H1 (cell line): ENCODE results near the gene AMN1. TPM values are rescaled to one million over a fixed set of nuclear protein-coding genes. Genes with fewer than 3 reads are reported as not detected.

ENCODE experiments used
- CTCF ChIA-PET: fragments of 300-600 bp; sonication (Branson Sonifier 250); formaldehyde crosslinking; loops from one replicate; lab custom pipeline; 2021; ENCODE audit not compliant: partially characterized antibody; lab: Charles Lee
- POLR2A ChIA-PET: fragments of 300-600 bp; sonication (Branson Sonifier 250); formaldehyde crosslinking; loops from one replicate; lab custom pipeline; 2021; ENCODE audit warnings: inconsistent platforms; ENCODE audit not compliant: partially characterized antibody; lab: Charles Lee
- DNase-seq, 2 experiments: peaks; one replicate each; pipeline versions ENCODE4 v3.0.0 to v3.0.0-alpha.2; 2010 to 2022; ENCODE audit warnings: low spot score in 2 of 2, low read depth in 1 of 2, mixed read lengths in 1 of 2
- FAIRE-seq: peaks from 2 replicates; lab custom pipeline; 2011; peaks lifted over from hg19 to GRCh38; lab: Jason Lieb, UNC
- H2AFZ ChIP-seq: 2 replicates; pipeline ENCODE4 v1.8.1; 2012; ENCODE audit warnings: low read length, inconsistent platforms
- H2AK5ac ChIP-seq: 2 replicates; pipeline ENCODE4 v1.6.1; 2013; ENCODE audit warnings: low read depth, low read length
- H2BK120ac ChIP-seq: replicated peaks from 2 replicates; pipeline ENCODE3; 2013; ENCODE audit warnings: low read depth, low read length, inconsistent platforms
- H2BK12ac ChIP-seq: 2 replicates; pipeline ENCODE4 v1.6.1; 2013; ENCODE audit warnings: low read depth, low read length
- H2BK15ac ChIP-seq: 2 replicates; pipeline ENCODE4 v1.6.1; 2013; ENCODE audit warnings: low read length
- H2BK20ac ChIP-seq: 2 replicates; pipeline ENCODE4 v1.6.1; 2013; ENCODE audit warnings: low read length
- H2BK5ac ChIP-seq: 2 replicates; pipeline ENCODE4 v1.6.1; 2013; ENCODE audit warnings: low read depth, low read length
- H3K14ac ChIP-seq: 2 replicates; pipeline ENCODE4 v1.6.1; 2013; ENCODE audit warnings: inconsistent platforms; ENCODE audit not compliant: insufficient read length
- H3K18ac ChIP-seq: 2 replicates; pipeline ENCODE4 v1.6.1; 2013; ENCODE audit warnings: low read length; ENCODE audit errors: extremely low read depth
- H3K23ac ChIP-seq: 2 replicates; pipeline ENCODE4 v1.6.1; 2013; ENCODE audit warnings: inconsistent platforms; ENCODE audit not compliant: insufficient read length
- H3K23me2 ChIP-seq: 2 replicates; pipeline ENCODE4 v1.6.1; 2013; ENCODE audit warnings: low read depth, low read length
- H3K27ac ChIP-seq: 2 replicates; pipeline ENCODE4 v1.6.1; 2011; ENCODE audit warnings: low read depth, low read length, inconsistent platforms
- H3K27me3 ChIP-seq, 4 experiments: replicated peaks in 1 of 4; 1 replicate in 1 of 4; 2 replicates in 3 of 4; pipeline versions ENCODE4 v1.6.1 to v1.8.1; 2011 to 2013; ENCODE audit warnings: low read length in 3 of 4, mild to moderate bottlenecking in 3 of 4, inconsistent platforms in 2 of 4, mixed read lengths in 2 of 4, moderate library complexity in 1 of 4; ENCODE audit not compliant: control insufficient read depth in 3 of 4, insufficient read depth in 3 of 4; ENCODE audit errors: extremely low read depth in 1 of 4
- H3K36me3 ChIP-seq, 4 experiments: 2 replicates each; pipeline versions ENCODE4 v1.6.1 to v1.8.1; 2011 to 2013; ENCODE audit warnings: mild to moderate bottlenecking in 4 of 4, low read length in 3 of 4, moderate library complexity in 2 of 4, control low read depth in 1 of 4, inconsistent platforms in 1 of 4; ENCODE audit not compliant: insufficient read depth in 4 of 4, control insufficient read depth in 2 of 4
- H3K4ac ChIP-seq: replicated peaks from 2 replicates; pipeline ENCODE3; 2013; ENCODE audit warnings: low read length, low read depth, mixed read lengths, inconsistent platforms; ENCODE audit not compliant: insufficient read length
- H3K4me1 ChIP-seq, 4 experiments: replicated peaks in 1 of 4; 1 replicate in 1 of 4; 2 replicates in 3 of 4; pipeline versions ENCODE4 v1.6.1 to v1.8.1; 2011 to 2013; ENCODE audit warnings: low read length in 3 of 4, inconsistent platforms in 2 of 4, mixed read lengths in 1 of 4; ENCODE audit not compliant: insufficient read depth in 4 of 4, control insufficient read depth in 3 of 4
- H3K4me2 ChIP-seq, 2 experiments: 2 replicates each; pipeline versions ENCODE4 v1.6.1 to v1.8.1; 2011 to 2013; ENCODE audit warnings: low read depth in 2 of 2, low read length in 2 of 2, control low read depth in 1 of 2, inconsistent platforms in 1 of 2, mild to moderate bottlenecking in 1 of 2; ENCODE audit not compliant: insufficient read depth in 1 of 2
- H3K4me3 ChIP-seq, 4 experiments: fragments of 200-600, 300-600 bp in 1 of 4; sonication (generic), shearing (Covaris generic), sonication (Bioruptor Twin) in 1 of 4; 2 replicates each; pipeline versions ENCODE4 v1.5.1 to v1.8.1; 2011 to 2016; ENCODE audit warnings: low read length in 4 of 4, low read depth in 3 of 4, control low read depth in 2 of 4, inconsistent platforms in 2 of 4, mild to moderate bottlenecking in 2 of 4, mixed read lengths in 1 of 4, moderate library complexity in 1 of 4; ENCODE audit not compliant: insufficient read depth in 2 of 4; ENCODE audit errors: extremely low read depth in 1 of 4
- H3K56ac ChIP-seq: replicated peaks from 2 replicates; pipeline ENCODE3; 2013; ENCODE audit warnings: low read depth, mild to moderate bottlenecking, mixed read lengths, low read length, inconsistent platforms; ENCODE audit not compliant: insufficient read length
- H3K79me1 ChIP-seq: 2 replicates; pipeline ENCODE4 v1.6.1; 2013; ENCODE audit warnings: low read depth, low read length, control low read depth
- H3K79me2 ChIP-seq, 2 experiments: 2 replicates each; pipeline versions ENCODE4 v1.6.1 to v1.8.1; 2012 to 2013; ENCODE audit warnings: low read length in 2 of 2, mild to moderate bottlenecking in 2 of 2, inconsistent platforms in 1 of 2; ENCODE audit not compliant: insufficient read depth in 2 of 2, control insufficient read depth in 1 of 2
- H3K9ac ChIP-seq, 4 experiments: replicated peaks in 1 of 4; 1 replicate in 1 of 4; 2 replicates in 3 of 4; pipeline versions ENCODE4 v1.6.1 to v1.8.1; 2011 to 2013; ENCODE audit warnings: low read depth in 3 of 4, low read length in 3 of 4, control low read depth in 2 of 4, mild to moderate bottlenecking in 2 of 4, moderate library complexity in 2 of 4, inconsistent platforms in 1 of 4; ENCODE audit errors: extremely low read depth in 1 of 4
- H3K9me3 ChIP-seq, 2 experiments: 2 replicates each; pipeline versions ENCODE4 v1.6.1 to v1.8.1; 2012 to 2013; ENCODE audit warnings: mild to moderate bottlenecking in 2 of 2, moderate library complexity in 2 of 2, control low read depth in 1 of 2, inconsistent platforms in 1 of 2, low read depth in 1 of 2, low read length in 1 of 2, mixed read lengths in 1 of 2; ENCODE audit not compliant: insufficient read depth in 2 of 2
- H4K20me1 ChIP-seq, 2 experiments: replicated peaks in 1 of 2; 2 replicates each; pipeline versions ENCODE3 to v1.8.1; 2011 to 2013; ENCODE audit warnings: inconsistent platforms in 2 of 2, low read length in 2 of 2, mild to moderate bottlenecking in 1 of 2; ENCODE audit not compliant: insufficient read depth in 2 of 2, control insufficient read depth in 1 of 2
- H4K5ac ChIP-seq: 2 replicates; pipeline ENCODE4 v1.6.1; 2013; ENCODE audit warnings: low read length, low read depth, mixed read lengths, inconsistent platforms; ENCODE audit not compliant: insufficient read length
- H4K8ac ChIP-seq: 2 replicates; pipeline ENCODE4 v1.8.0; 2013; ENCODE audit warnings: mild to moderate bottlenecking, moderate library complexity, low read length, inconsistent platforms; ENCODE audit not compliant: insufficient read depth; ENCODE audit errors: extremely low read depth
- H4K91ac ChIP-seq: replicated peaks from 2 replicates; pipeline ENCODE3; 2013; ENCODE audit warnings: low read length, mixed read lengths, inconsistent platforms; ENCODE audit not compliant: insufficient read length
- BACH1 ChIP-seq: IDR thresholded peaks from 2 replicates; pipeline ENCODE4 v1.6.1; 2012; ENCODE audit warnings: low read length, improper control_type of control experiment
- CHD2 ChIP-seq: IDR thresholded peaks from 2 replicates; pipeline ENCODE4 v1.6.1; 2012; ENCODE audit warnings: low read length, improper control_type of control experiment
- FOSL1 ChIP-seq: IDR thresholded peaks from 2 replicates; pipeline ENCODE4 v1.6.1; 2011; ENCODE audit warnings: mild to moderate bottlenecking, low read depth, low read length, moderate library complexity; ENCODE audit not compliant: insufficient read depth
- JUND ChIP-seq: IDR thresholded peaks from 2 replicates; pipeline ENCODE4 v1.6.1; 2011; ENCODE audit warnings: mild to moderate bottlenecking, improper control_type of control experiment, low read length
- POU5F1 ChIP-seq: IDR thresholded peaks from 2 replicates; pipeline ENCODE4 v1.6.1; 2011; ENCODE audit warnings: low read depth, mild to moderate bottlenecking, low read length, moderate library complexity
- RAD21 ChIP-seq, 2 experiments: IDR thresholded peaks in 1 of 2; conservative IDR thresholded peaks in 1 of 2; 2 replicates each; pipeline ENCODE4 v1.6.1; 2011; ENCODE audit warnings: low read depth in 2 of 2, low read length in 2 of 2, improper control_type of control experiment in 1 of 2, inconsistent platforms in 1 of 2, mild to moderate bottlenecking in 1 of 2, moderate library complexity in 1 of 2
- SP1 ChIP-seq: IDR thresholded peaks from 2 replicates; pipeline ENCODE4 v1.6.1; 2011; ENCODE audit warnings: low read depth, low read length
- ZNF274 ChIP-seq: IDR thresholded peaks from 2 replicates; pipeline ENCODE4 v1.7.0; 2012; ENCODE audit warnings: low read length, borderline replicate concordance; ENCODE audit errors: extremely low read depth
- WGBS, 2 experiments: shearing (Covaris generic) in 1 of 2; methylation state at CpG; one replicate each; pipeline versions ENCODE4 v1.1.6 to v1.1.7; 2013 to 2015; ENCODE audit warnings: low lambda C conversion rate in 2 of 2, mixed read lengths in 2 of 2, inconsistent platforms in 1 of 2, low coverage in 1 of 2, missing lambda C conversion rate in 1 of 2; ENCODE audit not compliant: insufficient replicate concordance in 2 of 2, insufficient coverage in 1 of 2, insufficient read length in 1 of 2; ENCODE audit errors: extremely low coverage in 1 of 2, missing lambda C conversion rate in 1 of 2; 5-methylcytosine and 5-hydroxymethylcytosine counted together
- polyA plus RNA-seq, 7 experiments: library from polyadenylated mRNA; depleted of rRNA in 3 of 7; stranded (reverse) in 5 of 7; unstranded in 2 of 7; fragments of >200 nt in 5 of 7; fragments of 200-250 nt in 2 of 7; gene quantifications; 1 replicate in 5 of 7; 2 replicates in 1 of 7; 4 replicates in 1 of 7; pipeline versions ENCODE4 v1.2.1 to v1.2.3, GENCODE V29; 2011 to 2013; ENCODE audit warnings: missing spikeins in 2 of 7, mixed read lengths in 2 of 7
- total RNA-seq: library from RNA; stranded (reverse); fragmentation: NEBNext Ultra II Directional; extraction: Animal tissue kit (Norgen Biotek cat#: 25700); gene quantifications from 2 replicates; pipeline ENCODE4 v1.2.1, GENCODE V29; 2021

The AMN1 gene
- total and polyA plus RNA-seq, 2 of the 8 experiments (the other 6 are each of a cell fraction or from before 2014, with no cell fraction given): 7.5 to 13.8 TPM

- Histone ChIP-seq H3K23ac (no peak overlapping the region), H3K9me3 (no peaks in the 10 kb centered on the region), H4K91ac (no peak overlapping the region), H3K27me3 (no peaks in the 10 kb centered on the region), H3K4me3 (no peak overlapping the region), H3K56ac (no peak overlapping the region), H4K20me1 (no peaks in the 10 kb centered on the region), H3K4ac (no peak overlapping the region), H3K23me2 (no peaks in the 10 kb centered on the region), H2BK5ac (no peak overlapping the region), H4K5ac (no peak overlapping the region), H3K79me2 (no peaks in the 10 kb centered on the region), H3K4me2 (no peak overlapping the region), H2BK12ac (no peak overlapping the region), H2BK15ac (peak overlapping the region; percentile 93; the same call in 1 of the 2 replicates), H3K4me1 (peaks cover 4 to 8% (median 5%) of the 10 kb centered on the region in 4 experiments; a peak in 5 of 7 replicates), H3K18ac (no peak overlapping the region), H2AFZ (no peak overlapping the region), H2AK5ac (no peak overlapping the region), H3K9ac (no peak overlapping the region), H3K14ac (no peak overlapping the region), H3K36me3 (no peaks in the 10 kb centered on the region), H2BK120ac (no peak overlapping the region), H2BK20ac (no peak overlapping the region), H3K27ac (no peak overlapping the region), H3K79me1 (no peaks in the 10 kb centered on the region), H4K8ac (no peak overlapping the region)
- DNase-seq (no peak), FAIRE-seq (no peak)
- POLR2A ChIA-PET: interaction anchor here (0.9 kb wide), 1 partner anchor 222 kb away, joined by 3 read pairs; no protein-coding TSS in a partner anchor
- 87% methylated on average over 2 of the region's 2 CpGs; no CpG with 5 or more reads in 1 of the 2 experiments for WGBS, 2 experiments
- CTCF ChIA-PET: no interaction called here
- no peak for TF ChIP-seq POU5F1
- TF ChIP-seq ZNF274: no peak
- TF ChIP-seq JUND: no peak
- no peak for TF ChIP-seq SP1
- no peak for TF ChIP-seq CHD2
- TF ChIP-seq RAD21 (IDR thresholded peaks at IDR 0.05 in 1 of 2, conservative IDR thresholded peaks at IDR 0.05 in 1 of 2; ENCODE audit: low read depth in 2 of 2, low read length in 2 of 2): no peak
- no peak for TF ChIP-seq FOSL1
- TF ChIP-seq BACH1: no peak
Observed at GRCh38 chr12:31737763-31738162, 8.9 kb upstream of the AMN1 start.
